MCF 10A (cell line): Measurements from ENCODE around the gene SPPL3. TPM values are rescaled to one million over a fixed set of nuclear protein-coding genes. Genes with fewer than 3 reads are reported as not detected.

ENCODE experiments used
- BruUV-seq: library from RNA; stranded (reverse); fragments of 400-500 nt; replicated peaks from 2 replicates; lab custom pipeline; 2021; lab: Mats Ljungman, UMichigan
- CTCF ChIA-PET: fragments of 300-600 bp; sonication (Branson Sonifier 250); formaldehyde crosslinking; extraction: SDS; loops from one replicate; lab custom pipeline; 2021; ENCODE audit warnings: antibody characterized with exemption, inconsistent platforms; lab: Yijun Ruan, JAX
- POLR2A ChIA-PET: fragments of 300-600, 350-650 bp; sonication (Branson Sonifier 250); formaldehyde crosslinking; extraction: SDS; loops from one replicate; lab custom pipeline; 2020; ENCODE audit warnings: antibody characterized with exemption, inconsistent platforms; lab: Yijun Ruan, JAX
- DNase-seq: peaks from one replicate; pipeline ENCODE4 v3.0.0-alpha.2; 2018; ENCODE audit not compliant: unreplicated experiment
- H3K27ac Mint-ChIP-seq: one replicate; pipeline ENCODE4 v1.8.0; 2022; ENCODE audit warnings: mild to moderate bottlenecking, low read depth, mixed read lengths; ENCODE audit not compliant: unreplicated experiment
- H3K27me3 Mint-ChIP-seq: one replicate; pipeline ENCODE4 v1.8.0; 2022; ENCODE audit warnings: mixed read lengths; ENCODE audit not compliant: insufficient read depth, unreplicated experiment
- H3K36me3 Mint-ChIP-seq: one replicate; pipeline ENCODE4 v1.8.0; 2022; ENCODE audit warnings: mild to moderate bottlenecking, moderate library complexity, mixed read lengths; ENCODE audit not compliant: insufficient read depth, unreplicated experiment
- H3K4me1 Mint-ChIP-seq: one replicate; pipeline ENCODE4 v1.8.0; 2022; ENCODE audit warnings: mixed read lengths; ENCODE audit not compliant: insufficient read depth, unreplicated experiment
- H3K4me3 Mint-ChIP-seq: one replicate; pipeline ENCODE4 v1.8.0; 2022; ENCODE audit warnings: mild to moderate bottlenecking, moderate library complexity, mixed read lengths; ENCODE audit not compliant: unreplicated experiment
- H3K9me3 Mint-ChIP-seq: one replicate; pipeline ENCODE4 v1.8.0; 2022; ENCODE audit warnings: mixed read lengths; ENCODE audit not compliant: unreplicated experiment
- intact Hi-C: fragments of 100-400 bp; cut with micrococcal nuclease; formaldehyde crosslinking; loops from 2 replicates; pipeline ENCODE4 v1.14.1; 2022
- total RNA-seq: library from RNA; stranded (reverse); gene quantifications from 2 replicates; pipeline ENCODE4 v1.2.3, GENCODE V29; 2022
- TF ChIP-seq, protein P1 (sequence below): fragments of 200-600 bp; IDR thresholded peaks from one replicate; pipeline ENCODE4 v1.8.0; 2022; ENCODE audit warnings: antibody characterized with exemption, mild to moderate bottlenecking; ENCODE audit not compliant: unreplicated experiment

Gene SPPL3
- total RNA-seq, 1 experiment from 2014 or later = 32.6 TPM

- Mint-ChIP-seq H3K4me1 (peaks cover 14% of the 10 kb centered on the region), H3K4me3 (no peak overlapping the region), H3K27me3 (no peaks in the 10 kb centered on the region), H3K9me3 (no peaks in the 10 kb centered on the region), H3K36me3 (peaks cover 8% of the 10 kb centered on the region), H3K27ac (no peak overlapping the region)
- no peak for DNase-seq
- CTCF ChIA-PET = interaction anchor here (0.6 to 1.3 kb wide), 2 partner anchors 8 to 80 kb away, joined by 3 to 4 read pairs; no protein-coding TSS in a partner anchor
- TF ChIP-seq, protein P1, sequence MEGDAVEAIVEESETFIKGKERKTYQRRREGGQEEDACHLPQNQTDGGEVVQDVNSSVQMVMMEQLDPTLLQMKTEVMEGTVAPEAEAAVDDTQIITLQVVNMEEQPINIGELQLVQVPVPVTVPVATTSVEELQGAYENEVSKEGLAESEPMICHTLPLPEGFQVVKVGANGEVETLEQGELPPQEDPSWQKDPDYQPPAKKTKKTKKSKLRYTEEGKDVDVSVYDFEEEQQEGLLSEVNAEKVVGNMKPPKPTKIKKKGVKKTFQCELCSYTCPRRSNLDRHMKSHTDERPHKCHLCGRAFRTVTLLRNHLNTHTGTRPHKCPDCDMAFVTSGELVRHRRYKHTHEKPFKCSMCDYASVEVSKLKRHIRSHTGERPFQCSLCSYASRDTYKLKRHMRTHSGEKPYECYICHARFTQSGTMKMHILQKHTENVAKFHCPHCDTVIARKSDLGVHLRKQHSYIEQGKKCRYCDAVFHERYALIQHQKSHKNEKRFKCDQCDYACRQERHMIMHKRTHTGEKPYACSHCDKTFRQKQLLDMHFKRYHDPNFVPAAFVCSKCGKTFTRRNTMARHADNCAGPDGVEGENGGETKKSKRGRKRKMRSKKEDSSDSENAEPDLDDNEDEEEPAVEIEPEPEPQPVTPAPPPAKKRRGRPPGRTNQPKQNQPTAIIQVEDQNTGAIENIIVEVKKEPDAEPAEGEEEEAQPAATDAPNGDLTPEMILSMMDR = no peak
- POLR2A ChIA-PET = interaction anchor here (0.9 to 1.0 kb wide), 3 partner anchors 14 to 41 kb away, joined by 3 to 5 read pairs (median 4); no protein-coding TSS in a partner anchor
- BruUV-seq = no TSS peak
- intact Hi-C loops = no loop called here
These were observed 39.1 kb downstream of the SPPL3 start for GRCh38 chr12:120865098-120865497.

DNA sequence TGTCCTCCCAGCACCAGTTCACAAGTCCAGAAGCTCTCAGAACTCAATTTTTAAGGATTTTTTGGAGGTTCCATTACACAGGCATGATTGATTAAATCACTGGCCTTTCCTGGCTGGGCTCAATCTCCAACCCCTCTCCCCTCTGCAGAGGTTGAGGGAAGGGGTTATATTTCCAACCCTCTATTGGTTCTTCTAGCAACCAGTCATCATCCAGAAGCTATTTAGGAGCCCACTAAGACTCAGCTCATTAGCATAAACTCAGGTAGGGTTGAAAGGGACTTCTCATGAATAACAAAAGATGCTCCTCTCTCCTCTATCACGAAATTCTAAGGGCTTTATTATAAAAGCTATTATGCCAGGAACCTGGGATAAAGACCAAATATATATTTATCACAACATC lies 41.5 kb downstream of the SPPL3 start:
- no peaks in the 10 kb centered on the region for H3K27me3 Mint-ChIP-seq
- H3K27ac Mint-ChIP-seq = no peak overlapping the region
- DNase-seq = no peak
- no TSS peak for BruUV-seq
- intact Hi-C loops = no loop called here
- H3K4me1 Mint-ChIP-seq = peaks cover 15% of the 10 kb centered on the region
- ChIA-PET POLR2A (no interaction called here), CTCF (no interaction called here)
- H3K4me3 Mint-ChIP-seq = no peak overlapping the region
- H3K9me3 Mint-ChIP-seq = peaks cover 10% of the 10 kb centered on the region
- TF ChIP-seq, protein P1 = no peak
- H3K36me3 Mint-ChIP-seq = peaks cover 8% of the 10 kb centered on the region

DNA sequence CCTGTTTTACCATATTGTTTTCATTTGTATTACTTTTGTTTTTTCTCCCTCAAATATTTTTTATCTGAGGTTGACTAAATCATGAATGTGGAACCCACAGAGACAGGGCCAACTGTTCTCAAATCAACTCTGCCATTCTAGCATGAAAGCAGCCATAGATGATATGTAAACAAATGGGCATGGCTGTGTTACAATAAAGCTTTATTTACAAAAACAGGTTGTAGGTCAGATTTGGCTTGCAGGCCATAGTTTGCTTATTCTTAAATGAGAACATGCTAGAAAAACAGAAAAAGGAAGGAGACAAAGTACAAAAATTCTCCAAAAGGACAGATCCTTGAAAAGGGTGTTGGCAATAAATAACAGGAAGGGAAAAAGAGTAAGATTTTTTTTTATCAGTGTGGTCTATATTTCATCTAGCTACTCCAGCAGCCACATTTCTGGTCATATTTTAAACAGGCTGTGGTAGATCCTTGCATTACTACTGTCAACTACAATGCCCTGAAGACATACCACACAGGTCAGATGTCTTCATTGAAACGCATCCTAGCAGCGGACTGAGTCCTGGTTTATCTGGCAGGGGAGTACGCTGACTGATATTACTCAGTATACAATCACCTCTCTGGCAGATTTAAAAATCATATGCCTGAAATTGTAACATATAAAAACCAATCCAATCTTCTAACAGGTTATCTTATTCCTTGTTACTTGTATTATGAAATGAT lies 42.9 kb downstream of the SPPL3 start:
- intact Hi-C loops = no loop called here
- TF ChIP-seq, protein P1 = no peak
- no TSS peak for BruUV-seq
- ChIA-PET POLR2A (interaction anchor here (0.7 to 1.1 kb wide), 3 partner anchors 9 to 446 kb away, joined by 3 to 4 read pairs (median 3); no protein-coding TSS in a partner anchor), CTCF (interaction anchor here (0.6 kb wide), 1 partner anchor 107 kb away, joined by 4 read pairs; no protein-coding TSS in a partner anchor)
- Mint-ChIP-seq H3K27me3 (no peaks in the 10 kb centered on the region), H3K4me1 (peaks cover 23% of the 10 kb centered on the region), H3K4me3 (no peak overlapping the region), H3K27ac (no peak overlapping the region), H3K9me3 (peaks cover 14% of the 10 kb centered on the region), H3K36me3 (peaks cover 8% of the 10 kb centered on the region)
- DNase-seq = no peak

DNA sequence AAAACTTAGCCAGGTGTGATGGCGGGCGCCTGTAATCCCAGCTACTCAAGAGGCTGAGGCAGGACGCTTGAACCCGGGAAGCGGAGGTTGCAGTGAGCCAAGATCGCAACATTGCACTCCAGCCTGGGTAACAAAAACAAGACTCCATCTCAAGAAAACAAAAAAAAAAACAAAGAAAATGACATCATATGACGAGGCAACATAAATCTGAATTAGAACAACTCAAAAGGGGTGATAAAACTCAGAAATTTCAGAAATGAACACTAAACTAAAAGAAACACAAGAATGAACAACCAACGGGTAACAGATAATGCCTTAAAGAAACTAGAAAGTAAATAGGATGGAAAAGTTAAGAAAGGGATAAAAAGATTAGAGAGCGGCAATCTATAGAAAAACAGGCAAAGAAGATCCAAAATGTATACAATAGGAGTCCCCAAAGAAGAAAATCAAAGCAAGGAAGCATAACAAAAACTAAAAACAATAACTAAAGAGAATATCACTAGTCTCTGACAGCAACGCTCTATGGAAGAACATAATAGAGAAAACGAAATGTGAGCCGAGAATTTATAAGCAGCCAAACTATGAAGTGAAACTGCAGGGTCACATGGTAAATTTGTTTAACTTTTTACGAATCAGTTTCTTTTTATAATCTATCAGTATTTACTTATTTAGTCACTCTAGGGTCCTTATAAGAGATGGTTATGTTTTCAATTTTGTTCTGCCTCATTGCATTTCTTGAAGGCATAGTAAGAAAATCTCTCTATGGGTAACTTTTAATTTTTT lies 45.7 kb downstream of the SPPL3 start:
- Mint-ChIP-seq H3K4me3 (no peak overlapping the region), H3K27me3 (no peaks in the 10 kb centered on the region), H3K27ac (no peak overlapping the region), H3K36me3 (peaks cover 3% of the 10 kb centered on the region), H3K4me1 (peaks cover 22% of the 10 kb centered on the region), H3K9me3 (peaks cover 14% of the 10 kb centered on the region)
- ChIA-PET POLR2A (no interaction called here), CTCF (interaction anchor here (1.0 kb wide), 1 partner anchor 13 kb away, joined by 4 read pairs; no protein-coding TSS in a partner anchor)
- no peak for DNase-seq
- TF ChIP-seq, protein P1 = no peak
- no TSS peak for BruUV-seq
- intact Hi-C loops = no loop called here
